ENCODE measurements around the gene EDNRA.

EDNRA gene

GRCh38 chr4:147586032-147586431 is 105.1 kb downstream of the EDNRA start:
- TF ChIP-seq, protein P1, sequence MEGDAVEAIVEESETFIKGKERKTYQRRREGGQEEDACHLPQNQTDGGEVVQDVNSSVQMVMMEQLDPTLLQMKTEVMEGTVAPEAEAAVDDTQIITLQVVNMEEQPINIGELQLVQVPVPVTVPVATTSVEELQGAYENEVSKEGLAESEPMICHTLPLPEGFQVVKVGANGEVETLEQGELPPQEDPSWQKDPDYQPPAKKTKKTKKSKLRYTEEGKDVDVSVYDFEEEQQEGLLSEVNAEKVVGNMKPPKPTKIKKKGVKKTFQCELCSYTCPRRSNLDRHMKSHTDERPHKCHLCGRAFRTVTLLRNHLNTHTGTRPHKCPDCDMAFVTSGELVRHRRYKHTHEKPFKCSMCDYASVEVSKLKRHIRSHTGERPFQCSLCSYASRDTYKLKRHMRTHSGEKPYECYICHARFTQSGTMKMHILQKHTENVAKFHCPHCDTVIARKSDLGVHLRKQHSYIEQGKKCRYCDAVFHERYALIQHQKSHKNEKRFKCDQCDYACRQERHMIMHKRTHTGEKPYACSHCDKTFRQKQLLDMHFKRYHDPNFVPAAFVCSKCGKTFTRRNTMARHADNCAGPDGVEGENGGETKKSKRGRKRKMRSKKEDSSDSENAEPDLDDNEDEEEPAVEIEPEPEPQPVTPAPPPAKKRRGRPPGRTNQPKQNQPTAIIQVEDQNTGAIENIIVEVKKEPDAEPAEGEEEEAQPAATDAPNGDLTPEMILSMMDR (conservative IDR thresholded peaks at IDR 0.05; ENCODE audit: control insufficient read depth, insufficient read depth, low read depth, low read length) = no peak

DNA sequence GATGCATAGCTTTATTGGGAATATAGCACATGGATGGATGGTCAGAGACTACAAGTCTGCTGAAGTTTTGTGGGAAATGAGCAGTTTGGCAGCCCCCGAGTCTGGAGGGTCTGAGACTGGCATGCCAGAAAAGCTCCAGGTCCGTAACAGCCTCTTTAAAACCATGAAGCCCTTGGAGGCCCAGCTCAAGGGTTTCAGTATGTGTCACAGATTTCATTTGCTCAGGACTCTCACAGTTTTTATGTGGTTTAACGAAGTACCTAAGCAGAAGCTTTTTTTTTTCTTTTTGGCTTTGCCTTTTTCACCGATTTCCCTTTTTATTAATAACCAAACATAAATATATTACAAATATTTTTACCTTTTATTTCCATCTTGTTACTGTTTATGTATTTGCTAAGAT is 105.7 kb downstream of the EDNRA start:
- TF ChIP-seq, protein P1 (conservative IDR thresholded peaks at IDR 0.05; ENCODE audit: control insufficient read depth, insufficient read depth, low read depth, low read length) = no peak
- DNase-seq (ENCODE audit: low read depth) = no peak
- no peak overlapping the region for H3K4me3 ChIP-seq (ENCODE audit: control insufficient read depth, low read depth, low read length)

More at GRCh38 chr4:147586032-147586431, 105.1 kb downstream of the EDNRA start:
- no peak overlapping the region for H3K4me3 ChIP-seq (ENCODE audit: control insufficient read depth, low read depth, low read length)
- DNase-seq (ENCODE audit: low read depth) = no peak

DNA sequence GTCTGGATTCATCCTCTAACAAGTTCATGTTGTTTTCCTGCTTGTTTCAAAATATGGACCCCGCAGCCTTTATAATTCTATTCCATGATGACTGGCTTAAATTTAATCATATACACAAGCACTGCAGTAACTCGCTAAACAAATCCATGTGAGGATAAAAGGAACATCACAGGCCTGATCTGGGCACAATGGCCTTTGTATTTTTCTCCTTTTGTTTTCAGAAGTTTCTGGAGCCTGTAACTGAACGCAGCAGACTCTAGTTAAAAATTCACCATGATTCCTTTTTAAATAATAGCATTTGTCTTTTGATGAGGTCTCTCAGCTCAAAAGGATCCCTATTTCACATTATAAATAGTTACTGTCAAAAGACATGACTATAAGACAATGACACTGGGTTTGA is 106.1 kb downstream of the EDNRA start:
- no peak for DNase-seq (ENCODE audit: low read depth)
- TF ChIP-seq, protein P1 (conservative IDR thresholded peaks at IDR 0.05; ENCODE audit: control insufficient read depth, insufficient read depth, low read depth, low read length) = no peak
- H3K4me3 ChIP-seq (ENCODE audit: control insufficient read depth, low read depth, low read length) = no peak overlapping the region

GRCh38 chr4:147589586-147589985 is 108.7 kb downstream of the EDNRA start:
- no peak for DNase-seq (ENCODE audit: low read depth)
- no peak overlapping the region for H3K4me3 ChIP-seq (ENCODE audit: control insufficient read depth, low read depth, low read length)
- TF ChIP-seq, protein P1 (conservative IDR thresholded peaks at IDR 0.05; ENCODE audit: control insufficient read depth, insufficient read depth, low read depth, low read length) = no peak

GRCh38 chr4:147590249-147590920 is 109.5 kb downstream of the EDNRA start:
- H3K4me3 ChIP-seq (ENCODE audit: control insufficient read depth, low read depth, low read length) = no peak overlapping the region
- TF ChIP-seq, protein P1 (conservative IDR thresholded peaks at IDR 0.05; ENCODE audit: control insufficient read depth, insufficient read depth, low read depth, low read length) = peak; percentile 87
- DNase-seq (ENCODE audit: low read depth) = peak; percentile 75

- DNase-seq (ENCODE audit: low read depth) = no peak
- TF ChIP-seq, protein P1 (conservative IDR thresholded peaks at IDR 0.05; ENCODE audit: control insufficient read depth, insufficient read depth, low read depth, low read length) = no peak
- no peak overlapping the region for H3K4me3 ChIP-seq (ENCODE audit: control insufficient read depth, low read depth, low read length)
Observed at GRCh38 chr4:147591106-147591505, 110.2 kb downstream of the EDNRA start.

Measured in fibroblast of mammary gland (primary cell).